HUES48 (cell line): ENCODE results near the gene DYTN.
A peak's percentile ranks its signal among the peaks of the same experiment; 100 is the strongest.

Experiments
- H3K27ac ChIP-seq: one replicate; pipeline ENCODE4 v1.7.0; 2013; ENCODE audit warnings: low read depth, low read length, inconsistent platforms
- H3K27me3 ChIP-seq: 2 replicates; pipeline ENCODE4 v1.6.1; 2013; ENCODE audit warnings: mild to moderate bottlenecking, low read length; ENCODE audit not compliant: control insufficient read depth, insufficient read depth
- H3K36me3 ChIP-seq: 2 replicates; pipeline ENCODE4 v1.6.1; 2013; ENCODE audit warnings: low read length; ENCODE audit not compliant: control insufficient read depth, insufficient read depth
- H3K4me1 ChIP-seq: 2 replicates; pipeline ENCODE4 v1.6.1; 2013; ENCODE audit warnings: mild to moderate bottlenecking, low read length; ENCODE audit not compliant: control insufficient read depth, insufficient read depth
- H3K4me3 ChIP-seq: 2 replicates; pipeline ENCODE4 v1.5.1; 2013; ENCODE audit warnings: mild to moderate bottlenecking, low read depth, low read length
- H3K9ac ChIP-seq: 2 replicates; pipeline ENCODE4 v1.6.1; 2013; ENCODE audit warnings: mild to moderate bottlenecking, low read depth, low read length, moderate library complexity
- H3K9me3 ChIP-seq: 2 replicates; pipeline ENCODE4 v1.6.1; 2013; ENCODE audit warnings: low read length; ENCODE audit not compliant: control insufficient read depth, insufficient read depth

DYTN gene

GRCh38 chr2:206718296-206718695 lies at the start of gene DYTN:
TSS of gene DYTN (minus strand) at chr2:206718396. CDS start at chr2:206718279, 117 bp downstream.
- H3K27me3 ChIP-seq, result no peaks in the 10 kb centered on the region
- no peaks in the 10 kb centered on the region for H3K36me3 ChIP-seq
- no peak within 1 kb of the TSS for H3K9ac ChIP-seq
- H3K4me3 ChIP-seq, result no peak within 1 kb of the TSS
- H3K27ac ChIP-seq, result no peak within 1 kb of the TSS
- 0 out of 2 replicates have a peak, but pooled peaks cover 8% of the 10 kb centered on the region for H3K9me3 ChIP-seq
- H3K4me1 ChIP-seq, result peaks cover 8% of the 10 kb centered on the region

GRCh38 chr2:206766057-206766930 lies 48.1 kb upstream of the DYTN start:
- H3K4me1 ChIP-seq, result peaks cover 8% of the 10 kb centered on the region; the same call in 1 of the 2 replicates
- peak overlapping the region; percentile 79 for H3K27ac ChIP-seq
- H3K4me3 ChIP-seq, result peak overlapping the region; percentile 93

GRCh38 chr2:206765242-206766056 lies 47.3 kb upstream of the DYTN start, which contains the start of the genes FASTKD2 and MDH1B:
TSS of gene FASTKD2 (plus strand) at chr2:206765606. CDS start at chr2:206766694, 1,088 bp downstream.
TSS of gene MDH1B (minus strand) at chr2:206765328. CDS start at chr2:206765271, 57 bp downstream.
- H3K9me3 ChIP-seq, result no peaks in the 10 kb centered on the region

More at GRCh38 chr2:206766057-206766930, 48.1 kb upstream of the DYTN start:
- peaks cover 36% of the 10 kb centered on the region for H3K36me3 ChIP-seq
- no peaks in the 10 kb centered on the region for H3K9me3 ChIP-seq
- H3K27me3 ChIP-seq, result peaks cover 4% of the 10 kb centered on the region; the same call in 1 of the 2 replicates
- peak overlapping the region; percentile 92 for H3K9ac ChIP-seq

GRCh38 chr2:206764673-206765241 lies 46.6 kb upstream of the DYTN start:
- Histone ChIP-seq H3K27ac (peak overlapping the region; percentile 79), H3K9me3 (no peaks in the 10 kb centered on the region), H3K9ac (peak overlapping the region; percentile 92), H3K4me3 (peak overlapping the region; percentile 93), H3K4me1 (peaks cover 8% of the 10 kb centered on the region; the same call in 1 of the 2 replicates), H3K36me3 (peaks cover 24% of the 10 kb centered on the region), H3K27me3 (peaks cover 4% of the 10 kb centered on the region; the same call in 1 of the 2 replicates)

More at GRCh38 chr2:206765242-206766056, 47.3 kb upstream of the DYTN start, which contains the start of the genes FASTKD2 and MDH1B:
- Histone ChIP-seq H3K9ac (peak within 1 kb of the TSS; percentile 92), H3K27ac (peak within 1 kb of the TSS; percentile 79), H3K36me3 (peaks cover 29% of the 10 kb centered on the region), H3K4me3 (peak within 1 kb of the TSS; percentile 93), H3K27me3 (peaks cover 4% of the 10 kb centered on the region; the same call in 1 of the 2 replicates), H3K4me1 (peaks cover 8% of the 10 kb centered on the region; the same call in 1 of the 2 replicates)

GRCh38 chr2:206756816-206757215 lies 38.6 kb upstream of the DYTN start:
- Histone ChIP-seq H3K4me1 (no peaks in the 10 kb centered on the region), H3K9me3 (no peaks in the 10 kb centered on the region), H3K36me3 (no peaks in the 10 kb centered on the region)

GRCh38 chr2:206740800-206741199 lies 22.6 kb upstream of the DYTN start:
- Histone ChIP-seq H3K9ac (no peak overlapping the region), H3K27me3 (no peaks in the 10 kb centered on the region), H3K4me1 (no peaks in the 10 kb centered on the region), H3K27ac (no peak overlapping the region), H3K36me3 (no peaks in the 10 kb centered on the region), H3K4me3 (no peak overlapping the region), H3K9me3 (no peaks in the 10 kb centered on the region)

More at GRCh38 chr2:206756816-206757215, 38.6 kb upstream of the DYTN start:
- H3K4me3 ChIP-seq, result no peak overlapping the region
- no peak overlapping the region for H3K27ac ChIP-seq
- no peak overlapping the region for H3K9ac ChIP-seq
- 0 out of 2 replicates have a peak, but pooled peaks cover under 1% of the 10 kb centered on the region for H3K27me3 ChIP-seq

GRCh38 chr2:206739271-206739670 lies 21.1 kb upstream of the DYTN start:
- no peak overlapping the region for H3K27ac ChIP-seq
- no peaks in the 10 kb centered on the region for H3K4me1 ChIP-seq
- no peak overlapping the region for H3K4me3 ChIP-seq
- no peaks in the 10 kb centered on the region for H3K27me3 ChIP-seq
- H3K9ac ChIP-seq, result no peak overlapping the region
- H3K9me3 ChIP-seq, result no peaks in the 10 kb centered on the region
- H3K36me3 ChIP-seq, result no peaks in the 10 kb centered on the region

- Histone ChIP-seq H3K36me3 (no peaks in the 10 kb centered on the region), H3K9ac (no peak overlapping the region), H3K27me3 (no peaks in the 10 kb centered on the region), H3K4me1 (no peaks in the 10 kb centered on the region), H3K27ac (no peak overlapping the region), H3K9me3 (no peaks in the 10 kb centered on the region), H3K4me3 (no peak overlapping the region)
Measured at GRCh38 chr2:206736935-206737334, 18.7 kb upstream of the DYTN start.

GRCh38 chr2:206733341-206733740 lies 15.1 kb upstream of the DYTN start:
- no peak overlapping the region for H3K9ac ChIP-seq
- no peaks in the 10 kb centered on the region for H3K9me3 ChIP-seq
- no peaks in the 10 kb centered on the region for H3K27me3 ChIP-seq
- no peaks in the 10 kb centered on the region for H3K4me1 ChIP-seq
- H3K27ac ChIP-seq, result no peak overlapping the region
- H3K4me3 ChIP-seq, result no peak overlapping the region
- H3K36me3 ChIP-seq, result no peaks in the 10 kb centered on the region
